Nephron (organoid): ENCODE data around the gene QSER1.
"Not testable (repeated sequence)": the region's sequence is repeated elsewhere in the genome, so short reads cannot be mapped to it uniquely, and the experiment has no call there.

Experiments
- H3K27ac Mint-ChIP-seq, 3 experiments: 2 replicates each; pipeline ENCODE4 v1.8.0; 2020; ENCODE audit warnings: mixed read lengths in 3 of 3, mild to moderate bottlenecking in 2 of 3, moderate library complexity in 1 of 3
- H3K27me3 Mint-ChIP-seq: 2 replicates; pipeline ENCODE4 v1.8.0; 2021; ENCODE audit warnings: low read depth, mild to moderate bottlenecking, moderate library complexity, mixed read lengths
- H3K36me3 Mint-ChIP-seq: 2 replicates; pipeline ENCODE4 v1.8.0; 2020; ENCODE audit warnings: low read depth, mixed read lengths
- H3K4me1 Mint-ChIP-seq: 2 replicates; pipeline ENCODE4 v1.8.0; 2020; ENCODE audit warnings: mixed read lengths
- H3K4me3 Mint-ChIP-seq, 3 experiments: 2 replicates each; pipeline ENCODE4 v1.8.0; 2020; ENCODE audit warnings: mild to moderate bottlenecking in 3 of 3, mixed read lengths in 3 of 3, moderate library complexity in 2 of 3
- H3K9me3 Mint-ChIP-seq: 2 replicates; pipeline ENCODE4 v1.8.0; 2020; ENCODE audit warnings: mixed read lengths
- CTCF ChIP-seq, 3 experiments: fragments of 200-600 bp; sonication (generic); IDR thresholded peaks; one replicate each; pipeline ENCODE4 v1.5.0; 2021; ENCODE audit warnings: antibody characterized with exemption in 3 of 3; ENCODE audit not compliant: unreplicated experiment in 3 of 3

QSER1 gene

GRCh38 chr11:32960553-32961164 lies 68.0 kb downstream of the QSER1 start:
- peak; percentile 58 to 83 (median 67) for TF ChIP-seq CTCF (IDR thresholded peaks at IDR 0.05; ENCODE audit: unreplicated experiment in 3 of 3)
- H3K36me3 Mint-ChIP-seq: peaks cover 49% of the 10 kb centered on the region
- no peak overlapping the region for H3K27ac Mint-ChIP-seq
- no peaks in the 10 kb centered on the region for H3K4me1 Mint-ChIP-seq
- no peaks in the 10 kb centered on the region for H3K27me3 Mint-ChIP-seq
- no peaks in the 10 kb centered on the region for H3K9me3 Mint-ChIP-seq
- no peak overlapping the region for H3K4me3 Mint-ChIP-seq

GRCh38 chr11:32962016-32962415 lies 69.4 kb downstream of the QSER1 start:
- Mint-ChIP-seq H3K27me3 (no peaks in the 10 kb centered on the region), H3K36me3 (peaks cover 56% of the 10 kb centered on the region), H3K4me3 (no peak overlapping the region), H3K27ac (no peak overlapping the region), H3K4me1 (no peaks in the 10 kb centered on the region), H3K9me3 (no peaks in the 10 kb centered on the region)
- TF ChIP-seq CTCF (IDR thresholded peaks at IDR 0.05; ENCODE audit: unreplicated experiment in 3 of 3): no peak

GRCh38 chr11:32963721-32964120 lies 71.1 kb downstream of the QSER1 start:
- Mint-ChIP-seq H3K27me3 (no peaks in the 10 kb centered on the region), H3K9me3 (no peaks in the 10 kb centered on the region), H3K4me1 (no peaks in the 10 kb centered on the region), H3K4me3 (no peak overlapping the region), H3K27ac (no peak overlapping the region), H3K36me3 (peaks cover 58% of the 10 kb centered on the region)
- TF ChIP-seq CTCF (IDR thresholded peaks at IDR 0.05; ENCODE audit: unreplicated experiment in 3 of 3): no peak

- H3K27me3 Mint-ChIP-seq: no peaks in the 10 kb centered on the region
- peaks cover 61% of the 10 kb centered on the region for H3K36me3 Mint-ChIP-seq
- H3K4me3 Mint-ChIP-seq: no peak overlapping the region
- TF ChIP-seq CTCF (IDR thresholded peaks at IDR 0.05; ENCODE audit: unreplicated experiment in 3 of 3): no peak
- H3K4me1 Mint-ChIP-seq: no peaks in the 10 kb centered on the region
- no peak overlapping the region for H3K27ac Mint-ChIP-seq
- H3K9me3 Mint-ChIP-seq: no peaks in the 10 kb centered on the region
Observed at GRCh38 chr11:32968541-32968940, 75.9 kb downstream of the QSER1 start.

- not testable (repeated sequence) for H3K4me1 Mint-ChIP-seq, H3K4me3 Mint-ChIP-seq, H3K9me3 Mint-ChIP-seq, H3K27me3 Mint-ChIP-seq, H3K27ac Mint-ChIP-seq
- peaks cover 56% of the 10 kb centered on the region for H3K36me3 Mint-ChIP-seq
Observed at GRCh38 chr11:32972233-32972632, 79.6 kb downstream of the QSER1 start.

- Mint-ChIP-seq H3K36me3 (peaks cover 60% of the 10 kb centered on the region), H3K4me1 (no peaks in the 10 kb centered on the region), H3K4me3 (no peak overlapping the region), H3K27me3 (no peaks in the 10 kb centered on the region), H3K27ac (no peak overlapping the region), H3K9me3 (no peaks in the 10 kb centered on the region)
- TF ChIP-seq CTCF (IDR thresholded peaks at IDR 0.05; ENCODE audit: unreplicated experiment in 3 of 3): no peak
Observed at GRCh38 chr11:32972781-32973180, 80.2 kb downstream of the QSER1 start.
